ENCODE results near the gene WNT8B.

The WNT8B gene

DNA sequence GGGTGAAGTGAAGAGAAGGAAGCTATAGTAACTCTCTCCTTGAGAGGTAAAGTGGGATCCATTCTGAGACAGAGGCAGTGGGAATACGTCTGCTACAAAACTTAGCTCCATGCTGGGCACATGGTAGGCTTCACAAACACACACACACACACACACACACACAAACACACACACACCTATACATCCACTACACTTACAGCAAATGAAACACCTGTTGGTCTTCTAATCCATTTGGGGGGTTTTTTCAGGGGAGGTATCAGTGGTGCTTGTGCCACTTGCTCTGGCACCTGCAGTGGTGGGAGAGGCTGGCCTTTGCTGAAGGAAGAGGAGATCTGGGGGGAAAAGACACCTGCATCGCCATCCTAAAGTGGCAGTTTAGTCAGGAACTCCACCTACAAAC is 42.4 kb downstream of the WNT8B start:
- peaks cover 0 to 6% of the 10 kb centered on the region in 2 experiments for H3K36me3 ChIP-seq (ENCODE audit: control insufficient read depth in 1 of 2, insufficient read depth in 2 of 2, low read length in 2 of 2)
- H2AFZ ChIP-seq (ENCODE audit: insufficient read depth, low read length, poor library complexity), result no peak overlapping the region
- H3K79me1 ChIP-seq (ENCODE audit: low read length), result peaks cover 6% of the 10 kb centered on the region
- no peak overlapping the region for H4K91ac ChIP-seq (ENCODE audit: low read depth, low read length)
- H3K27ac ChIP-seq (ENCODE audit: low read depth, low read length), result no peak overlapping the region
- H3K23ac ChIP-seq (ENCODE audit: low read length), result no peak overlapping the region
- H2AK5ac ChIP-seq (ENCODE audit: low read length), result no peak overlapping the region
- H4K12ac ChIP-seq (ENCODE audit: low read depth, low read length), result no peak overlapping the region
- no peak for DNase-seq
- H2BK120ac ChIP-seq (ENCODE audit: insufficient read depth, low read length, poor library complexity), result no peak overlapping the region
- no CpG with 5 or more reads among the region's 2 CpGs for WGBS (ENCODE audit: extremely low coverage, insufficient coverage, insufficient read length)
- H3K27me3 ChIP-seq (ENCODE audit: insufficient read depth, low read length), result no peaks in the 10 kb centered on the region
- no peak overlapping the region for H3K4me3 ChIP-seq (ENCODE audit: low read depth, low read length)
- no peak overlapping the region for H3K4ac ChIP-seq (ENCODE audit: low read depth, low read length)
- H2BK12ac ChIP-seq (ENCODE audit: low read length), result no peak overlapping the region
- H3K9me3 ChIP-seq (ENCODE audit: insufficient read depth, low read depth, low read length), result no peaks in the 10 kb centered on the region
- no peak overlapping the region for H3K14ac ChIP-seq (ENCODE audit: low read length)
- no peaks in the 10 kb centered on the region for H3K79me2 ChIP-seq (ENCODE audit: control insufficient read depth, insufficient read depth, low read length, poor library complexity)
- H2BK5ac ChIP-seq (ENCODE audit: low read depth, low read length, poor library complexity), result no peak overlapping the region
- H4K8ac ChIP-seq (ENCODE audit: low read depth, low read length), result no peak overlapping the region
- H3K18ac ChIP-seq (ENCODE audit: low read length), result no peak overlapping the region
- no peak overlapping the region for H3K9ac ChIP-seq (ENCODE audit: low read length)
- peaks cover 20 to 21% of the 10 kb centered on the region in 2 experiments for H3K4me1 ChIP-seq (ENCODE audit: control insufficient read depth in 1 of 2, insufficient read depth in 2 of 2, low read length in 2 of 2)
- H3K4me2 ChIP-seq (ENCODE audit: low read length), result no peak overlapping the region

DNA sequence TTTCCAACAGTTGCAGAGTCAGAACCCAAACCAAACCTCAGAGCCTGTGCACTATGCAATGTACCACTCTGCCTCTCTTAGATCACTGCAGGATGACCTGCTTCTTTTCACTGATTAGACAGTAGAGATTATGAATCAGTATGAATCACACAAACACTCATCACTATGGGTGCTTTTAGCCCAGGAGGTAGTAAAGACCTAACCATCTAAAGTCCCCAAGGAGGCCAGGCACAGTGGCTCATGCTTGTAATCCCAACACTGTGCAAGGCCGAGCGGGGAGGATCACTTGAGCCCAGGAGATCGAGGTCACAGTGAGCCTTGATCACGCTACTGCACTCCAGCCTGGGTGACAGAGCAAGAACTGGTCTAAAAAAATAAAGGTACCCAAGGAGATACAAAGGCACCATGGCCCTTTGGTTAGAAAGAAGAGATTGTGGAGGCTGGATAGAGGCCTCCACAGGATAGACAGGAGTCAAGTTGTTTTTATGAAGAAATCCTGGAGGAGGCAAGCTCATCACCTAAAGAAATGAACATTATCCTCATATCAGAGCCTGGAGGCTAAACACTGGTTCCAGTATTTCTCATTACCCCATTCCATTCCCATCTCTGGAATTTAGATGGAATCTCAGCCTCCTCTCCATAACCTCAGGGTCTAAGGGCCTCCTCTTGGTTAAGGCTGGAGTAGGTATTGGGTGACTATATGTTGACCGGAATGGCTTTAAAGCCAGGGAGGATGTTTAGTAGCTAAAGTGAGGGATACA is 44.0 kb downstream of the WNT8B start:
- Histone ChIP-seq H2BK5ac (ENCODE audit: low read depth, low read length, poor library complexity) (peak overlapping the region; percentile 76), H3K36me3 (ENCODE audit: control insufficient read depth in 1 of 2, insufficient read depth in 2 of 2, low read length in 2 of 2) (peaks cover 0 to 6% of the 10 kb centered on the region in 2 experiments), H3K27ac (ENCODE audit: low read depth, low read length) (peak overlapping the region; percentile 90), H2BK120ac (ENCODE audit: insufficient read depth, low read length, poor library complexity) (peak overlapping the region; percentile 70), H4K8ac (ENCODE audit: low read depth, low read length) (peak overlapping the region; percentile 30), H3K4me2 (ENCODE audit: low read length) (peak overlapping the region; percentile 11), H4K12ac (ENCODE audit: low read depth, low read length) (no peak overlapping the region), H3K14ac (ENCODE audit: low read length) (peak overlapping the region; percentile 82), H3K27me3 (ENCODE audit: insufficient read depth, low read length) (no peaks in the 10 kb centered on the region), H2BK12ac (ENCODE audit: low read length) (no peak overlapping the region), H3K9me3 (ENCODE audit: insufficient read depth, low read depth, low read length) (no peaks in the 10 kb centered on the region), H2AK5ac (ENCODE audit: low read length) (peak overlapping the region; percentile 18), H3K79me2 (ENCODE audit: control insufficient read depth, insufficient read depth, low read length, poor library complexity) (no peaks in the 10 kb centered on the region), H3K18ac (ENCODE audit: low read length) (peak overlapping the region; percentile 71), H4K91ac (ENCODE audit: low read depth, low read length) (peak overlapping the region; percentile 84), H2AFZ (ENCODE audit: insufficient read depth, low read length, poor library complexity) (no peak overlapping the region), H3K79me1 (ENCODE audit: low read length) (peaks cover 6% of the 10 kb centered on the region), H3K4me1 (ENCODE audit: control insufficient read depth in 1 of 2, insufficient read depth in 2 of 2, low read length in 2 of 2) (peaks cover 24% of the 10 kb centered on the region in 2 experiments), H3K23ac (ENCODE audit: low read length) (no peak overlapping the region), H3K4me3 (ENCODE audit: low read depth, low read length) (no peak overlapping the region), H3K4ac (ENCODE audit: low read depth, low read length) (peak overlapping the region; percentile 19), H3K9ac (ENCODE audit: low read length) (no peak overlapping the region)
- no CpG with 5 or more reads among the region's 5 CpGs for WGBS (ENCODE audit: extremely low coverage, insufficient coverage, insufficient read length)
- DNase-seq, result peak; percentile 67 to 95

DNA sequence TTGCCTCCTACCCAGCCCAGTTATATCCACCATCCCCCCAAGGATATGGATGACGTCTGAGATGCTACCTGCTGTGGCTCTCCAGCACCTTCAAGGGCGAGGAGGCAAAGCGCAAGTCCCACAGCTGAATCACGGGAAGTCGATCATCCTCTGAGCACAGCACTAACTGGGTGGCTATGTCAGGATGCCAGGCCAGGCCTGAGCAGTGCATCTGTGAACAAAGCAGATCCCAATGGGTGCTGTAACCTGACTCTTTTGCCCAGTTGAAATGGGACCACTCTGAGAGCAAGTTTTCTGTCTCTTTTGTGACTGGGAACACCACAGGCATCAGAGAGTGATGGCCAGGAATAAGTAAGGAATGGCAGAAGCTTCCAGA is 44.5 kb downstream of the WNT8B start:
- Histone ChIP-seq H3K14ac (ENCODE audit: low read length) (peak overlapping the region; percentile 82), H3K9ac (ENCODE audit: low read length) (no peak overlapping the region), H3K27ac (ENCODE audit: low read depth, low read length) (peak overlapping the region; percentile 90), H3K4ac (ENCODE audit: low read depth, low read length) (peak overlapping the region; percentile 19), H3K18ac (ENCODE audit: low read length) (peak overlapping the region; percentile 71), H4K12ac (ENCODE audit: low read depth, low read length) (peak overlapping the region; percentile 13), H2BK5ac (ENCODE audit: low read depth, low read length, poor library complexity) (peak overlapping the region; percentile 76), H3K23ac (ENCODE audit: low read length) (no peak overlapping the region), H3K4me1 (ENCODE audit: control insufficient read depth in 1 of 2, insufficient read depth in 2 of 2, low read length in 2 of 2) (peaks cover 24% of the 10 kb centered on the region in 2 experiments), H3K4me2 (ENCODE audit: low read length) (peak overlapping the region; percentile 11), H3K9me3 (ENCODE audit: insufficient read depth, low read depth, low read length) (no peaks in the 10 kb centered on the region), H3K36me3 (ENCODE audit: control insufficient read depth in 1 of 2, insufficient read depth in 2 of 2, low read length in 2 of 2) (peaks cover 0 to 6% of the 10 kb centered on the region in 2 experiments), H2AFZ (ENCODE audit: insufficient read depth, low read length, poor library complexity) (no peak overlapping the region), H4K91ac (ENCODE audit: low read depth, low read length) (peak overlapping the region; percentile 84), H3K79me1 (ENCODE audit: low read length) (peaks cover 6% of the 10 kb centered on the region), H3K27me3 (ENCODE audit: insufficient read depth, low read length) (no peaks in the 10 kb centered on the region), H2BK120ac (ENCODE audit: insufficient read depth, low read length, poor library complexity) (peak overlapping the region; percentile 70), H2AK5ac (ENCODE audit: low read length) (peak overlapping the region; percentile 18), H3K79me2 (ENCODE audit: control insufficient read depth, insufficient read depth, low read length, poor library complexity) (no peaks in the 10 kb centered on the region), H3K4me3 (ENCODE audit: low read depth, low read length) (no peak overlapping the region), H2BK12ac (ENCODE audit: low read length) (peak overlapping the region; percentile 85), H4K8ac (ENCODE audit: low read depth, low read length) (peak overlapping the region; percentile 30)
- no CpG with 5 or more reads among the region's 5 CpGs for WGBS (ENCODE audit: extremely low coverage, insufficient coverage, insufficient read length)
- DNase-seq, result no peak

DNA sequence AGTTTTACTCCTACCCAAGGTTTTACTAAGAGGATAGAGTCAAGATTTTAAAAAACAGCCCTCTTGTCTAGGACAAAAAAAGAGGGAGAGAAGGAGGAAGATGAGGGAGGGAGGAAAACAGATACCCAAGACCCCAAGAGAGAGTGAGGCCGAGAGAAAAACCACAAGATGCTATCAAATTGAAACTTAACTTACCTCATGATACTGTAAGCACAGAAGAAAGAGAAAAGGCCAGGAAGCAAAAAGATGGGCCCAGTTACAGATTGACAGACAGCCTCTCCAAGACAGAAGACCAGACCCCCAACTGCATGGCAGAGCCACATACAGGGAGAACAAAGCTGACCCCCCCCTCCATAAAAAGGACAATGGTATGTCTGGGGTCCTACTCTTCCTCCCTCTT is 45.5 kb downstream of the WNT8B start:
- Histone ChIP-seq H3K9ac (ENCODE audit: low read length) (no peak overlapping the region), H3K36me3 (ENCODE audit: control insufficient read depth in 1 of 2, insufficient read depth in 2 of 2, low read length in 2 of 2) (peaks cover 0 to 6% of the 10 kb centered on the region in 2 experiments), H4K12ac (ENCODE audit: low read depth, low read length) (no peak overlapping the region), H2AFZ (ENCODE audit: insufficient read depth, low read length, poor library complexity) (no peak overlapping the region), H4K91ac (ENCODE audit: low read depth, low read length) (peak overlapping the region; percentile 5), H3K79me1 (ENCODE audit: low read length) (peaks cover 6% of the 10 kb centered on the region), H3K4me3 (ENCODE audit: low read depth, low read length) (no peak overlapping the region), H3K27me3 (ENCODE audit: insufficient read depth, low read length) (no peaks in the 10 kb centered on the region), H3K27ac (ENCODE audit: low read depth, low read length) (peak overlapping the region; percentile 82), H3K4me1 (ENCODE audit: control insufficient read depth in 1 of 2, insufficient read depth in 2 of 2, low read length in 2 of 2) (peaks cover 24% of the 10 kb centered on the region in 2 experiments), H3K79me2 (ENCODE audit: control insufficient read depth, insufficient read depth, low read length, poor library complexity) (no peaks in the 10 kb centered on the region), H3K14ac (ENCODE audit: low read length) (no peak overlapping the region), H2BK5ac (ENCODE audit: low read depth, low read length, poor library complexity) (peak overlapping the region; percentile 5), H2BK12ac (ENCODE audit: low read length) (peak overlapping the region; percentile 9), H2AK5ac (ENCODE audit: low read length) (no peak overlapping the region), H4K8ac (ENCODE audit: low read depth, low read length) (no peak overlapping the region), H3K18ac (ENCODE audit: low read length) (no peak overlapping the region), H2BK120ac (ENCODE audit: insufficient read depth, low read length, poor library complexity) (peak overlapping the region; percentile 2), H3K9me3 (ENCODE audit: insufficient read depth, low read depth, low read length) (no peaks in the 10 kb centered on the region), H3K4ac (ENCODE audit: low read depth, low read length) (no peak overlapping the region), H3K4me2 (ENCODE audit: low read length) (no peak overlapping the region), H3K23ac (ENCODE audit: low read length) (no peak overlapping the region)
- WGBS (ENCODE audit: extremely low coverage, insufficient coverage, insufficient read length), result no CpG with 5 or more reads among the region's 1 CpG
- DNase-seq, result no peak
